GM12872 (cell line): ENCODE data around the gene NXT1.

Experiments used
- CTCF ChIP-seq: IDR thresholded peaks from 3 replicates; pipeline ENCODE4 v1.5.1; 2011; ENCODE audit warnings: low read depth, mild to moderate bottlenecking, low read length, moderate library complexity; ENCODE audit not compliant: insufficient read depth

Gene NXT1

GRCh38 chr20:23316626-23317025 is 34.0 kb upstream of the NXT1 start:
- no peak for TF ChIP-seq CTCF

GRCh38 chr20:23317081-23317480 is 33.5 kb upstream of the NXT1 start:
- no peak for TF ChIP-seq CTCF

GRCh38 chr20:23318347-23318746 is 32.2 kb upstream of the NXT1 start:
- no peak for TF ChIP-seq CTCF

GRCh38 chr20:23320317-23320716 is 30.3 kb upstream of the NXT1 start:
- peak; percentile 46; the same call in 2 of the 3 replicates for TF ChIP-seq CTCF

GRCh38 chr20:23325107-23325506 is 25.5 kb upstream of the NXT1 start:
- no peak for TF ChIP-seq CTCF

- no peak for TF ChIP-seq CTCF
These were observed 23.8 kb upstream of the NXT1 start for GRCh38 chr20:23326774-23327173.

- TF ChIP-seq CTCF, result no peak
These were observed 22.8 kb upstream of the NXT1 start for GRCh38 chr20:23327617-23328333.
